NT2/D1 (cell line): ENCODE data around the gene CD74.
"Not testable (repeated sequence)": the region's sequence is repeated elsewhere in the genome, so short reads cannot be mapped to it uniquely, and the experiment has no call there.

ENCODE experiments used
- DNase-seq: peaks from one replicate; pipeline ENCODE4 v3.0.0-alpha.2; 2011; ENCODE audit warnings: low read depth, low spot score
- H3K27me3 ChIP-seq: 2 replicates; pipeline ENCODE4 v1.6.0; 2011; ENCODE audit warnings: mild to moderate bottlenecking; ENCODE audit not compliant: insufficient read length, insufficient read depth
- H3K36me3 ChIP-seq: 2 replicates; pipeline ENCODE4 v1.6.1; 2011; ENCODE audit warnings: mild to moderate bottlenecking, low read length, mixed read lengths; ENCODE audit not compliant: insufficient read depth, insufficient read length
- H3K4me1 ChIP-seq: 2 replicates; pipeline ENCODE4 v1.5.1; 2011; ENCODE audit not compliant: insufficient read depth, insufficient read length
- H3K4me3 ChIP-seq: 2 replicates; pipeline ENCODE4 v1.5.1; 2011; ENCODE audit warnings: low read depth; ENCODE audit not compliant: insufficient read length
- H3K9ac ChIP-seq: 2 replicates; pipeline ENCODE4 v1.6.0; 2011; ENCODE audit warnings: low read depth; ENCODE audit not compliant: insufficient read length
- H3K9me3 ChIP-seq: 2 replicates; pipeline ENCODE4 v1.5.1; 2011; ENCODE audit warnings: mild to moderate bottlenecking, low read length; ENCODE audit not compliant: insufficient read depth
- SUZ12 ChIP-seq: IDR thresholded peaks from 2 replicates; pipeline ENCODE4 v1.6.1; 2011; ENCODE audit not compliant: insufficient read length, insufficient read depth; ENCODE audit errors: extremely low read depth
- YY1 ChIP-seq: IDR thresholded peaks from 2 replicates; pipeline ENCODE4 v1.6.1; 2011; ENCODE audit not compliant: insufficient read length, insufficient read depth
- ZNF274 ChIP-seq: IDR thresholded peaks from 2 replicates; pipeline ENCODE4 v1.6.1; 2011; ENCODE audit warnings: mild to moderate bottlenecking, low read depth, low read length

Gene CD74

GRCh38 chr5:150454492-150455229 is 42.0 kb upstream of the CD74 start:
- H3K9me3 ChIP-seq: no peaks in the 10 kb centered on the region
- no peaks in the 10 kb centered on the region for H3K27me3 ChIP-seq
- DNase-seq: no peak
- TF ChIP-seq YY1: no peak
- no peak for TF ChIP-seq SUZ12
- no peak for TF ChIP-seq ZNF274
- no peak overlapping the region for H3K4me3 ChIP-seq
- H3K36me3 ChIP-seq: no peaks in the 10 kb centered on the region
- H3K9ac ChIP-seq: no peak overlapping the region
- peaks cover 6% of the 10 kb centered on the region for H3K4me1 ChIP-seq

GRCh38 chr5:150454027-150454426 is 41.3 kb upstream of the CD74 start:
- not testable (repeated sequence) for H3K4me3 ChIP-seq, H3K36me3 ChIP-seq, H3K9ac ChIP-seq, H3K4me1 ChIP-seq, H3K27me3 ChIP-seq, DNase-seq, H3K9me3 ChIP-seq

GRCh38 chr5:150452914-150453313 is 40.2 kb upstream of the CD74 start:
- peaks cover 13% of the 10 kb centered on the region for H3K36me3 ChIP-seq
- H3K4me1 ChIP-seq: no peaks in the 10 kb centered on the region
- DNase-seq: no peak
- H3K9ac ChIP-seq: no peak overlapping the region
- H3K4me3 ChIP-seq: no peak overlapping the region
- TF ChIP-seq YY1 (no peak), SUZ12 (no peak), ZNF274 (no peak)
- H3K27me3 ChIP-seq: no peaks in the 10 kb centered on the region
- H3K9me3 ChIP-seq: no peaks in the 10 kb centered on the region

GRCh38 chr5:150451594-150451993 is 38.9 kb upstream of the CD74 start:
- no peak for DNase-seq
- Histone ChIP-seq H3K4me3 (no peak overlapping the region), H3K9me3 (no peaks in the 10 kb centered on the region), H3K4me1 (no peaks in the 10 kb centered on the region), H3K36me3 (peaks cover 26% of the 10 kb centered on the region), H3K27me3 (no peaks in the 10 kb centered on the region), H3K9ac (no peak overlapping the region)
- TF ChIP-seq YY1: no peak
- TF ChIP-seq ZNF274: no peak
- no peak for TF ChIP-seq SUZ12

- peaks cover 45% of the 10 kb centered on the region for H3K36me3 ChIP-seq
- H3K9ac ChIP-seq: peak within 1 kb of the TSS; percentile 86
- peaks cover 5% of the 10 kb centered on the region for H3K4me1 ChIP-seq
- no peaks in the 10 kb centered on the region for H3K9me3 ChIP-seq
- H3K27me3 ChIP-seq: no peaks in the 10 kb centered on the region
- no peak for TF ChIP-seq ZNF274
- peak; percentile 73 for TF ChIP-seq YY1
- TF ChIP-seq SUZ12: no peak
- H3K4me3 ChIP-seq: peak within 1 kb of the TSS; percentile 90
- DNase-seq: peak; percentile 83
These were observed 37.0 kb upstream of the CD74 start, which contains the start of gene RPS14 for GRCh38 chr5:150449517-150450339. Gene RPS14, minus strand, starts transcription at chr5:150449739. Its CDS starts 2,006 bp downstream, at chr5:150447733.

GRCh38 chr5:150448952-150449516 is 36.3 kb upstream of the CD74 start:
- peak overlapping the region; percentile 90 for H3K4me3 ChIP-seq
- no peak for DNase-seq
- peak overlapping the region; percentile 86 for H3K9ac ChIP-seq
- no peaks in the 10 kb centered on the region for H3K27me3 ChIP-seq
- H3K4me1 ChIP-seq: peaks cover 5% of the 10 kb centered on the region
- no peak for TF ChIP-seq ZNF274
- TF ChIP-seq YY1: no peak
- no peak for TF ChIP-seq SUZ12
- no peaks in the 10 kb centered on the region for H3K9me3 ChIP-seq
- H3K36me3 ChIP-seq: peaks cover 52% of the 10 kb centered on the region

- Histone ChIP-seq H3K4me1 (peaks cover 5% of the 10 kb centered on the region), H3K9ac (peak overlapping the region; percentile 86), H3K4me3 (peak overlapping the region; percentile 90), H3K36me3 (peaks cover 59% of the 10 kb centered on the region), H3K9me3 (no peaks in the 10 kb centered on the region), H3K27me3 (no peaks in the 10 kb centered on the region)
- no peak for TF ChIP-seq SUZ12
- no peak for TF ChIP-seq YY1
- no peak for TF ChIP-seq ZNF274
- no peak for DNase-seq
These were observed 35.6 kb upstream of the CD74 start for GRCh38 chr5:150448334-150448733.

- H3K36me3 ChIP-seq: peaks cover 61% of the 10 kb centered on the region
- DNase-seq: no peak
- peaks cover 5% of the 10 kb centered on the region for H3K4me1 ChIP-seq
- H3K9me3 ChIP-seq: no peaks in the 10 kb centered on the region
- TF ChIP-seq YY1 (no peak), SUZ12 (no peak), ZNF274 (no peak)
- peak overlapping the region; percentile 86 for H3K9ac ChIP-seq
- H3K4me3 ChIP-seq: no peak overlapping the region
- no peaks in the 10 kb centered on the region for H3K27me3 ChIP-seq
These were observed 34.5 kb upstream of the CD74 start for GRCh38 chr5:150447188-150447587.
